NK-92 treated with Interleukin-12 subunit alpha and Interleukin-12 subunit beta, amount 100 ng/mL, for 24 hours (cell line): ENCODE results near the gene C3AR1.
A peak's percentile ranks its signal among the peaks of the same experiment; 100 is the strongest.
"Not testable (repeated sequence)": the region's sequence is repeated elsewhere in the genome, so short reads cannot be mapped to it uniquely, and the experiment has no call there.

ENCODE experiments used
- DNase-seq: peaks from one replicate; lab custom pipeline; 2025; lab: John Stamatoyannopoulos, UW

Gene C3AR1

GRCh38 chr12:8028267-8028666 is 37.9 kb downstream of the C3AR1 start:
- no peak for DNase-seq

GRCh38 chr12:8027856-8028255 is 38.3 kb downstream of the C3AR1 start:
- DNase-seq, result no peak

- DNase-seq, result peak; percentile 77
These were observed 39.8 kb downstream of the C3AR1 start for GRCh38 chr12:8026291-8026900.

GRCh38 chr12:8018666-8019581 is 47.2 kb downstream of the C3AR1 start:
- no peak for DNase-seq

GRCh38 chr12:8018213-8018612 is 47.9 kb downstream of the C3AR1 start:
- DNase-seq, result not testable (repeated sequence)

- DNase-seq, result no peak
These were observed 51.3 kb downstream of the C3AR1 start for GRCh38 chr12:8014836-8015235.

GRCh38 chr12:8012651-8013309 is 53.4 kb downstream of the C3AR1 start:
- DNase-seq, result no peak

- no peak for DNase-seq
These were observed 54.8 kb downstream of the C3AR1 start for GRCh38 chr12:8011331-8011730.
